H1 (cell line): Measurements from ENCODE around the gene CCAR1. TPM values are rescaled to one million over a fixed set of nuclear protein-coding genes. Genes with fewer than 3 reads are reported as not detected.

Experiments
- CTCF ChIA-PET: fragments of 300-600 bp; sonication (Branson Sonifier 250); formaldehyde crosslinking; loops from one replicate; lab custom pipeline; 2021; ENCODE audit not compliant: partially characterized antibody; lab: Charles Lee
- POLR2A ChIA-PET: fragments of 300-600 bp; sonication (Branson Sonifier 250); formaldehyde crosslinking; loops from one replicate; lab custom pipeline; 2021; ENCODE audit warnings: inconsistent platforms; ENCODE audit not compliant: partially characterized antibody; lab: Charles Lee
- DNase-seq, 2 experiments: peaks; one replicate each; pipeline versions ENCODE4 v3.0.0 to v3.0.0-alpha.2; 2010 to 2022; ENCODE audit warnings: low spot score in 2 of 2, low read depth in 1 of 2, mixed read lengths in 1 of 2
- FAIRE-seq: peaks from 2 replicates; lab custom pipeline; 2011; peaks lifted over from hg19 to GRCh38; lab: Jason Lieb, UNC
- H2AFZ ChIP-seq: 2 replicates; pipeline ENCODE4 v1.8.1; 2012; ENCODE audit warnings: low read length, inconsistent platforms
- H2AK5ac ChIP-seq: 2 replicates; pipeline ENCODE4 v1.6.1; 2013; ENCODE audit warnings: low read depth, low read length
- H2BK120ac ChIP-seq: replicated peaks from 2 replicates; pipeline ENCODE3; 2013; ENCODE audit warnings: low read depth, low read length, inconsistent platforms
- H2BK12ac ChIP-seq: 2 replicates; pipeline ENCODE4 v1.6.1; 2013; ENCODE audit warnings: low read depth, low read length
- H2BK15ac ChIP-seq: 2 replicates; pipeline ENCODE4 v1.6.1; 2013; ENCODE audit warnings: low read length
- H2BK20ac ChIP-seq: 2 replicates; pipeline ENCODE4 v1.6.1; 2013; ENCODE audit warnings: low read length
- H2BK5ac ChIP-seq: 2 replicates; pipeline ENCODE4 v1.6.1; 2013; ENCODE audit warnings: low read depth, low read length
- H3K14ac ChIP-seq: 2 replicates; pipeline ENCODE4 v1.6.1; 2013; ENCODE audit warnings: inconsistent platforms; ENCODE audit not compliant: insufficient read length
- H3K18ac ChIP-seq: 2 replicates; pipeline ENCODE4 v1.6.1; 2013; ENCODE audit warnings: low read length; ENCODE audit errors: extremely low read depth
- H3K23ac ChIP-seq: 2 replicates; pipeline ENCODE4 v1.6.1; 2013; ENCODE audit warnings: inconsistent platforms; ENCODE audit not compliant: insufficient read length
- H3K23me2 ChIP-seq: 2 replicates; pipeline ENCODE4 v1.6.1; 2013; ENCODE audit warnings: low read depth, low read length
- H3K27ac ChIP-seq: 2 replicates; pipeline ENCODE4 v1.6.1; 2011; ENCODE audit warnings: low read depth, low read length, inconsistent platforms
- H3K27me3 ChIP-seq, 4 experiments: replicated peaks in 1 of 4; 1 replicate in 1 of 4; 2 replicates in 3 of 4; pipeline versions ENCODE4 v1.6.1 to v1.8.1; 2011 to 2013; ENCODE audit warnings: low read length in 3 of 4, mild to moderate bottlenecking in 3 of 4, inconsistent platforms in 2 of 4, mixed read lengths in 2 of 4, moderate library complexity in 1 of 4; ENCODE audit not compliant: control insufficient read depth in 3 of 4, insufficient read depth in 3 of 4; ENCODE audit errors: extremely low read depth in 1 of 4
- H3K36me3 ChIP-seq, 4 experiments: 2 replicates each; pipeline versions ENCODE4 v1.6.1 to v1.8.1; 2011 to 2013; ENCODE audit warnings: mild to moderate bottlenecking in 4 of 4, low read length in 3 of 4, moderate library complexity in 2 of 4, control low read depth in 1 of 4, inconsistent platforms in 1 of 4; ENCODE audit not compliant: insufficient read depth in 4 of 4, control insufficient read depth in 2 of 4
- H3K4ac ChIP-seq: replicated peaks from 2 replicates; pipeline ENCODE3; 2013; ENCODE audit warnings: low read length, low read depth, mixed read lengths, inconsistent platforms; ENCODE audit not compliant: insufficient read length
- H3K4me1 ChIP-seq, 4 experiments: replicated peaks in 1 of 4; 1 replicate in 1 of 4; 2 replicates in 3 of 4; pipeline versions ENCODE4 v1.6.1 to v1.8.1; 2011 to 2013; ENCODE audit warnings: low read length in 3 of 4, inconsistent platforms in 2 of 4, mixed read lengths in 1 of 4; ENCODE audit not compliant: insufficient read depth in 4 of 4, control insufficient read depth in 3 of 4
- H3K4me2 ChIP-seq, 2 experiments: 2 replicates each; pipeline versions ENCODE4 v1.6.1 to v1.8.1; 2011 to 2013; ENCODE audit warnings: low read depth in 2 of 2, low read length in 2 of 2, control low read depth in 1 of 2, inconsistent platforms in 1 of 2, mild to moderate bottlenecking in 1 of 2; ENCODE audit not compliant: insufficient read depth in 1 of 2
- H3K4me3 ChIP-seq, 4 experiments: fragments of 200-600, 300-600 bp in 1 of 4; sonication (generic), shearing (Covaris generic), sonication (Bioruptor Twin) in 1 of 4; 2 replicates each; pipeline versions ENCODE4 v1.5.1 to v1.8.1; 2011 to 2016; ENCODE audit warnings: low read length in 4 of 4, low read depth in 3 of 4, control low read depth in 2 of 4, inconsistent platforms in 2 of 4, mild to moderate bottlenecking in 2 of 4, mixed read lengths in 1 of 4, moderate library complexity in 1 of 4; ENCODE audit not compliant: insufficient read depth in 2 of 4; ENCODE audit errors: extremely low read depth in 1 of 4
- H3K56ac ChIP-seq: replicated peaks from 2 replicates; pipeline ENCODE3; 2013; ENCODE audit warnings: low read depth, mild to moderate bottlenecking, mixed read lengths, low read length, inconsistent platforms; ENCODE audit not compliant: insufficient read length
- H3K79me1 ChIP-seq: 2 replicates; pipeline ENCODE4 v1.6.1; 2013; ENCODE audit warnings: low read depth, low read length, control low read depth
- H3K79me2 ChIP-seq, 2 experiments: 2 replicates each; pipeline versions ENCODE4 v1.6.1 to v1.8.1; 2012 to 2013; ENCODE audit warnings: low read length in 2 of 2, mild to moderate bottlenecking in 2 of 2, inconsistent platforms in 1 of 2; ENCODE audit not compliant: insufficient read depth in 2 of 2, control insufficient read depth in 1 of 2
- H3K9ac ChIP-seq, 4 experiments: replicated peaks in 1 of 4; 1 replicate in 1 of 4; 2 replicates in 3 of 4; pipeline versions ENCODE4 v1.6.1 to v1.8.1; 2011 to 2013; ENCODE audit warnings: low read depth in 3 of 4, low read length in 3 of 4, control low read depth in 2 of 4, mild to moderate bottlenecking in 2 of 4, moderate library complexity in 2 of 4, inconsistent platforms in 1 of 4; ENCODE audit errors: extremely low read depth in 1 of 4
- H3K9me3 ChIP-seq, 2 experiments: 2 replicates each; pipeline versions ENCODE4 v1.6.1 to v1.8.1; 2012 to 2013; ENCODE audit warnings: mild to moderate bottlenecking in 2 of 2, moderate library complexity in 2 of 2, control low read depth in 1 of 2, inconsistent platforms in 1 of 2, low read depth in 1 of 2, low read length in 1 of 2, mixed read lengths in 1 of 2; ENCODE audit not compliant: insufficient read depth in 2 of 2
- H4K20me1 ChIP-seq, 2 experiments: replicated peaks in 1 of 2; 2 replicates each; pipeline versions ENCODE3 to v1.8.1; 2011 to 2013; ENCODE audit warnings: inconsistent platforms in 2 of 2, low read length in 2 of 2, mild to moderate bottlenecking in 1 of 2; ENCODE audit not compliant: insufficient read depth in 2 of 2, control insufficient read depth in 1 of 2
- H4K5ac ChIP-seq: 2 replicates; pipeline ENCODE4 v1.6.1; 2013; ENCODE audit warnings: low read length, low read depth, mixed read lengths, inconsistent platforms; ENCODE audit not compliant: insufficient read length
- H4K8ac ChIP-seq: 2 replicates; pipeline ENCODE4 v1.8.0; 2013; ENCODE audit warnings: mild to moderate bottlenecking, moderate library complexity, low read length, inconsistent platforms; ENCODE audit not compliant: insufficient read depth; ENCODE audit errors: extremely low read depth
- H4K91ac ChIP-seq: replicated peaks from 2 replicates; pipeline ENCODE3; 2013; ENCODE audit warnings: low read length, mixed read lengths, inconsistent platforms; ENCODE audit not compliant: insufficient read length
- BRCA1 ChIP-seq: IDR thresholded peaks from 2 replicates; pipeline ENCODE4 v1.6.1; 2012; ENCODE audit warnings: low read depth, low read length, improper control_type of control experiment
- CBX5 ChIP-seq: fragments of 300-800, 300-1000 bp; sonication (generic); IDR thresholded peaks from 2 replicates; pipeline ENCODE4 v1.7.1; 2016; ENCODE audit warnings: antibody characterized with exemption, low read length, low read depth
- POLR2A ChIP-seq, 2 experiments: IDR thresholded peaks; 1 replicate in 1 of 2; 2 replicates in 1 of 2; pipeline ENCODE4 v1.6.1; 2011; ENCODE audit warnings: low read depth in 2 of 2, low read length in 2 of 2, mild to moderate bottlenecking in 2 of 2; ENCODE audit errors: control extremely low read depth in 1 of 2
- WGBS, 2 experiments: shearing (Covaris generic) in 1 of 2; methylation state at CpG; one replicate each; pipeline versions ENCODE4 v1.1.6 to v1.1.7; 2013 to 2015; ENCODE audit warnings: low lambda C conversion rate in 2 of 2, mixed read lengths in 2 of 2, inconsistent platforms in 1 of 2, low coverage in 1 of 2, missing lambda C conversion rate in 1 of 2; ENCODE audit not compliant: insufficient replicate concordance in 2 of 2, insufficient coverage in 1 of 2, insufficient read length in 1 of 2; ENCODE audit errors: extremely low coverage in 1 of 2, missing lambda C conversion rate in 1 of 2; 5-methylcytosine and 5-hydroxymethylcytosine counted together
- polyA plus RNA-seq, 7 experiments: library from polyadenylated mRNA; depleted of rRNA in 3 of 7; stranded (reverse) in 5 of 7; unstranded in 2 of 7; fragments of >200 nt in 5 of 7; fragments of 200-250 nt in 2 of 7; gene quantifications; 1 replicate in 5 of 7; 2 replicates in 1 of 7; 4 replicates in 1 of 7; pipeline versions ENCODE4 v1.2.1 to v1.2.3, GENCODE V29; 2011 to 2013; ENCODE audit warnings: missing spikeins in 2 of 7, mixed read lengths in 2 of 7
- total RNA-seq: library from RNA; stranded (reverse); fragmentation: NEBNext Ultra II Directional; extraction: Animal tissue kit (Norgen Biotek cat#: 25700); gene quantifications from 2 replicates; pipeline ENCODE4 v1.2.1, GENCODE V29; 2021

Gene CCAR1
- total and polyA plus RNA-seq, 2 of the 8 experiments (the other 6 are each of a cell fraction or from before 2014, with no cell fraction given) = 91.6 to 111 TPM

GRCh38 chr10:68812420-68812819 is 91.4 kb downstream of the CCAR1 start:
- H3K23me2 ChIP-seq = no peaks in the 10 kb centered on the region
- H3K56ac ChIP-seq = no peak overlapping the region
- peak overlapping the region; percentile 22 for H2BK120ac ChIP-seq
- no peak overlapping the region for H3K4ac ChIP-seq
- H3K4me3 ChIP-seq = no peak overlapping the region
- H2BK5ac ChIP-seq = no peak overlapping the region
- H4K8ac ChIP-seq = no peak overlapping the region; the same call in 1 of the 2 replicates
- no peak overlapping the region for H3K4me2 ChIP-seq
- FAIRE-seq (no peak), DNase-seq (no peak)
- H2BK15ac ChIP-seq = no peak overlapping the region
- TF ChIP-seq POLR2A (IDR thresholded peaks at IDR 0.05; ENCODE audit: control extremely low read depth in 1 of 2, low read depth in 2 of 2, low read length in 2 of 2) = no peak
- no peak for TF ChIP-seq CBX5
- no peak for TF ChIP-seq BRCA1
- 89% methylated on average over 4 of the region's 4 CpGs; no CpG with 5 or more reads in 1 of the 2 experiments for WGBS, 2 experiments
- no peak overlapping the region for H3K14ac ChIP-seq
- H3K79me1 ChIP-seq = no peaks in the 10 kb centered on the region
- no peaks in the 10 kb centered on the region for H3K36me3 ChIP-seq
- no peak overlapping the region for H2BK20ac ChIP-seq
- no peak overlapping the region for H2BK12ac ChIP-seq
- H3K9me3 ChIP-seq = no peaks in the 10 kb centered on the region
- no peaks in the 10 kb centered on the region for H3K79me2 ChIP-seq
- H3K27me3 ChIP-seq = no peaks in the 10 kb centered on the region
- ChIA-PET POLR2A (interaction anchor here (1.2 to 1.5 kb wide), 3 partner anchors 15 to 144 kb away, joined by 3 to 7 read pairs (median 4); partner anchors contain the start of genes DDX21, DDX50 and STOX1), CTCF (interaction anchor here (0.7 to 3.5 kb wide), 4 partner anchors 12 to 83 kb away, joined by 3 to 18 read pairs (median 6); no protein-coding TSS in a partner anchor)
- no peak overlapping the region for H3K23ac ChIP-seq
- no peaks in the 10 kb centered on the region for H4K20me1 ChIP-seq
- H3K27ac ChIP-seq = no peak overlapping the region
- H2AK5ac ChIP-seq = no peak overlapping the region
- no peak overlapping the region for H3K9ac ChIP-seq
- no peak overlapping the region for H4K5ac ChIP-seq
- H2AFZ ChIP-seq = no peak overlapping the region
- H3K4me1 ChIP-seq = 0 out of 7 replicates have a peak, but pooled peaks cover 0 to 3% (median 0%) of the 10 kb centered on the region in 4 experiments
- no peak overlapping the region for H4K91ac ChIP-seq
- no peak overlapping the region for H3K18ac ChIP-seq
